Mesothelial cell of epicardium (in vitro differentiated cells): Measurements from ENCODE around the gene UNC5B. TPM values are rescaled to one million over a fixed set of nuclear protein-coding genes. Genes with fewer than 3 reads are reported as not detected.

Experiments
- DNase-seq, 2 experiments: peaks; one replicate each; pipeline ENCODE4 v3.0.0; 2021; ENCODE audit warnings: low spot score in 2 of 2; ENCODE audit not compliant: unreplicated experiment in 2 of 2
- H3K27ac Mint-ChIP-seq: 2 replicates; pipeline ENCODE4 v1.8.0; 2021; ENCODE audit warnings: mixed read lengths
- H3K27me3 Mint-ChIP-seq: 2 replicates; pipeline ENCODE4 v1.8.0; 2021; ENCODE audit warnings: low read depth, mixed read lengths
- H3K36me3 Mint-ChIP-seq: 2 replicates; pipeline ENCODE4 v1.8.0; 2021; ENCODE audit warnings: mixed read lengths
- H3K4me1 Mint-ChIP-seq: 2 replicates; pipeline ENCODE4 v1.8.0; 2021; ENCODE audit warnings: mixed read lengths
- H3K4me3 Mint-ChIP-seq: 2 replicates; pipeline ENCODE4 v1.8.0; 2021; ENCODE audit warnings: mild to moderate bottlenecking, moderate library complexity, mixed read lengths
- H3K9me3 Mint-ChIP-seq: 2 replicates; pipeline ENCODE4 v1.8.0; 2021; ENCODE audit warnings: mixed read lengths
- CTCF ChIP-seq: fragments of 200-600 bp; sonication (generic); IDR thresholded peaks from one replicate; pipeline ENCODE4 v1.5.0; 2021; ENCODE audit warnings: antibody characterized with exemption; ENCODE audit not compliant: unreplicated experiment
- total RNA-seq: library from RNA; stranded (reverse); gene quantifications from 3 replicates; pipeline ENCODE4 v1.2.1, GENCODE V29; 2021

UNC5B gene
- total RNA-seq, 1 donor from 2014 or later = 91.5 TPM

GRCh38 chr10:71253981-71254818 lies 41.8 kb downstream of the UNC5B start:
- no peak for TF ChIP-seq CTCF
- Mint-ChIP-seq H3K36me3 (no peaks in the 10 kb centered on the region), H3K4me1 (peaks cover 52% of the 10 kb centered on the region), H3K9me3 (no peaks in the 10 kb centered on the region), H3K27ac (no peak overlapping the region), H3K27me3 (no peaks in the 10 kb centered on the region), H3K4me3 (no peak overlapping the region)
- DNase-seq = no peak

DNA sequence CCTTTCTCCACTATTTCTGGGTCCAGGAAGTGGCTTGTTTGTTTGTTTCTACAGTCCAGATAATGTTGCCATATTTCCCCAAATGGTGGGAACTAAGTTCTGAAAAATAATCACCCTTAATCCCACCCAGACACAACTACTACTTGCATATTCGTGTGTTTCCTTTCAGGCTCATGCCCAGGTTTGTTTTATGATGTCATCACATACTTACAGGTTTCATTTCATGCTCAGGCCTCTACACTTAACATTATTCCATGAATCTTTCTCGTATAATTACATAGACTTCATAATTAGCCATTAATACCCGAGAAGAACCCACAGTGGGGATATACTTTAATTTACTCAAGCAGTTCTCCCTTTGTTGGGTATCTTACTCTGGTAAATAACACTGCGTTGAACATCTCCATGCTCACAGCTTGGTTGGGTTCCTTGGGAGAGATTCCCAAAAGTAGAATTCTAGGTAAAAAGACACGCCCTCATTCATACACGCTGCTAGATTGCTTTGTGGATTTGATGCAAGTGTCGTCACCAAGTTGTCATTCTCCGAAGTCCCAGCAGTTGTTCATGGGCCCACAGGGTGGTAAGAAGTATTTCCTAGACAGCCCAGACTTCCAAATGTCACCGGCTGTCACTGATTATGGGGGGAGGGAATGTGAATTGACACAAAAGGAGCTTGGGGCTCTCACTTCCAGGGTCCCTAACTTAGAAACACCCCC lies 42.6 kb downstream of the UNC5B start:
- Mint-ChIP-seq H3K4me3 (no peak overlapping the region), H3K9me3 (no peaks in the 10 kb centered on the region), H3K27me3 (no peaks in the 10 kb centered on the region), H3K4me1 (peaks cover 57% of the 10 kb centered on the region), H3K27ac (no peak overlapping the region), H3K36me3 (no peaks in the 10 kb centered on the region)
- TF ChIP-seq CTCF = no peak
- no peak for DNase-seq

GRCh38 chr10:71255550-71255807 lies 43.1 kb downstream of the UNC5B start:
- Mint-ChIP-seq H3K36me3 (no peaks in the 10 kb centered on the region), H3K4me1 (peaks cover 56% of the 10 kb centered on the region), H3K4me3 (no peak overlapping the region), H3K27me3 (no peaks in the 10 kb centered on the region), H3K9me3 (no peaks in the 10 kb centered on the region), H3K27ac (no peak overlapping the region)
- TF ChIP-seq CTCF = no peak
- DNase-seq = no peak

- Mint-ChIP-seq H3K4me3 (no peak overlapping the region), H3K27me3 (no peaks in the 10 kb centered on the region), H3K4me1 (peaks cover 56% of the 10 kb centered on the region), H3K27ac (no peak overlapping the region), H3K36me3 (no peaks in the 10 kb centered on the region), H3K9me3 (no peaks in the 10 kb centered on the region)
- no peak for DNase-seq
- no peak for TF ChIP-seq CTCF
These were observed 43.7 kb downstream of the UNC5B start for GRCh38 chr10:71255808-71256660.

DNA sequence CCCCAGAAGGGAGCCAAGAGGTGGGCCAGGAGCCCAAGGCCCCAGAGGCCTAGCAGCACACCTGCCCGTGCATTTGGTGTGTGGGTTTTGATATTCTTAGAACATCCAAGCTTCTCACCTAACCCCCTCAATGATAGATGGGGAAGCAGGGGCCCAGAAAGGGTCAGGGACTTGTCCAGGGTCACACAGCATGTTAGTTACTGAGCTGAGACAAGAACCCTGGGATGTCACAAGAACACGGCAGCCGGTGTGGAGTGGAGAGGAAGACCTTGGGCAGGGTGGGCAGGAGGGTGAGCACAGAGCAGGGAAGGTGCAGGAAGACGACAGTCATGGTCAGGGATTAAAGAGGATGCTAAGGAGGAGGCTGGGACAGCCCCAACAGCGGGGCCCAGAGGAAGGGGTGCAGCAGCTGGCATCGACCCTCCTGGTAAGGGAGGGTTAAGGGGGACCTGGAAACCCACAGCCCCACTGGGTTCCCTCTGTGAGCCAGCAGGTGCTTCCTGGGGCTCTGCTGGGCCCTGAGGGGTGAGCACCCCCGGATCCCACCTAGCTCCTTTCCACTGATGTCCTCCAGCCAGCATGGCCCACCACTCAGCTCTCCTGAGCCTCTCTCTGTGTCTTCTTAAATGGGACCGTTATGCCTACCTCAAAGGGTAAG lies 44.4 kb downstream of the UNC5B start:
- Mint-ChIP-seq H3K36me3 (no peaks in the 10 kb centered on the region), H3K4me1 (peaks cover 56% of the 10 kb centered on the region), H3K9me3 (no peaks in the 10 kb centered on the region), H3K4me3 (no peak overlapping the region), H3K27me3 (no peaks in the 10 kb centered on the region), H3K27ac (no peak overlapping the region)
- DNase-seq = no peak
- no peak for TF ChIP-seq CTCF
